SK-N-MC (cell line): ENCODE measurements around the gene RTKN2.

ENCODE experiments used
- EZH2 ChIP-seq: fragments of 200-600 bp; sonication (generic); IDR thresholded peaks from one replicate; pipeline ENCODE4 v1.6.1; 2017; ENCODE audit warnings: antibody characterized with exemption
- POLR2AphosphoS5 ChIP-seq: IDR thresholded peaks from 2 replicates; pipeline ENCODE4 v1.6.1; 2012; ENCODE audit warnings: mild to moderate bottlenecking, low read depth, low read length, borderline replicate concordance

GRCh38 chr10:62239994-62240393, 28.6 kb downstream of the RTKN2 start:
- TF ChIP-seq POLR2AphosphoS5, result no peak
- TF ChIP-seq EZH2, result no peak
